PC-9 (cell line): Measurements from ENCODE around the gene CBL. TPM values are rescaled to one million over a fixed set of nuclear protein-coding genes. Genes with fewer than 3 reads are reported as not detected.

ENCODE experiments used
- BruUV-seq: library from RNA; stranded (reverse); fragments of 400-500 nt; replicated peaks from 2 replicates; lab custom pipeline; 2021; lab: Mats Ljungman, UMichigan
- CTCF ChIA-PET: fragments of 300-600 bp; sonication (Branson Sonifier 250); formaldehyde crosslinking; loops from one replicate; lab custom pipeline; 2022; ENCODE audit warnings: antibody characterized with exemption; lab: Charles Lee
- POLR2A ChIA-PET: fragments of 300-600 bp; sonication (Branson Sonifier 250); formaldehyde crosslinking; loops from one replicate; lab custom pipeline; 2022; ENCODE audit warnings: antibody characterized with exemption; ENCODE audit not compliant: unreplicated experiment; lab: Charles Lee
- DNase-seq, 2 experiments: peaks; one replicate each; pipeline versions ENCODE4 v3.0.0 to v3.0.0-alpha.2; 2015 to 2022; ENCODE audit warnings: mixed read lengths in 1 of 2
- H2AFZ ChIP-seq: fragments of 200-600 bp; sonication (generic); 2 replicates; pipeline ENCODE4 v1.8.1; 2017; ENCODE audit warnings: antibody characterized with exemption
- H3F3A ChIP-seq: fragments of 200-600 bp; sonication (generic); 2 replicates; pipeline ENCODE4 v1.8.1; 2017; ENCODE audit warnings: antibody characterized with exemption, mild to moderate bottlenecking, low read depth; ENCODE audit not compliant: insufficient read depth
- H3K27ac ChIP-seq: fragments of 200-600 bp; sonication (generic); 2 replicates; pipeline ENCODE4 v1.6.1; 2016; ENCODE audit warnings: mixed run types
- H3K27me3 ChIP-seq: fragments of 200-600 bp; sonication (generic); 2 replicates; pipeline ENCODE4 v1.6.1; 2016; ENCODE audit warnings: low read depth, mixed run types; ENCODE audit not compliant: insufficient read depth
- H3K36me3 ChIP-seq: fragments of 200-600 bp; sonication (generic); 2 replicates; pipeline ENCODE4 v1.6.1; 2016; ENCODE audit warnings: low read depth, mixed run types
- H3K4me1 ChIP-seq: fragments of 200-600 bp; sonication (generic); replicated peaks from 2 replicates; pipeline ENCODE4 v1.6.1; 2016; ENCODE audit warnings: mixed run types; ENCODE audit not compliant: insufficient read depth
- H3K4me2 ChIP-seq: fragments of 200-600 bp; sonication (generic); 2 replicates; pipeline ENCODE4 v1.6.1; 2017; ENCODE audit warnings: mixed run types
- H3K4me3 ChIP-seq: fragments of 200-600 bp; sonication (generic); 2 replicates; pipeline ENCODE4 v1.6.1; 2016; ENCODE audit warnings: mixed run types
- H3K79me2 ChIP-seq: fragments of 200-600 bp; sonication (generic); 2 replicates; pipeline ENCODE4 v1.6.1; 2017; ENCODE audit warnings: low read depth, mixed run types
- H3K9me2 ChIP-seq: fragments of 200-600 bp; sonication (generic); 2 replicates; pipeline ENCODE4 v1.8.1; 2017; ENCODE audit warnings: mild to moderate bottlenecking; ENCODE audit not compliant: insufficient read depth
- H3K9me3 ChIP-seq: fragments of 200-600 bp; sonication (generic); 2 replicates; pipeline ENCODE4 v1.8.1; 2016; ENCODE audit warnings: low read depth; ENCODE audit not compliant: insufficient read depth
- H4K20me1 ChIP-seq: fragments of 200-600 bp; sonication (generic); 2 replicates; pipeline ENCODE4 v1.8.1; 2017; ENCODE audit not compliant: insufficient read depth
- EZH2 ChIP-seq: fragments of 200-600 bp; sonication (generic); IDR thresholded peaks from 2 replicates; pipeline ENCODE4 v1.8.0; 2017; ENCODE audit warnings: antibody characterized with exemption, low read depth
- intact Hi-C: fragments of 100-400 bp; cut with micrococcal nuclease; formaldehyde crosslinking; loops from one replicate; pipeline ENCODE4 v1.10.0; 2022; ENCODE audit not compliant: unreplicated experiment
- total RNA-seq: library from RNA; stranded (reverse); gene quantifications from 2 replicates; pipeline ENCODE4 v1.2.3, GENCODE V29; 2021
- TF ChIP-seq, protein P1 (sequence below): fragments of 200-600 bp; sonication (generic); conservative IDR thresholded peaks from 2 replicates; pipeline ENCODE4 v1.6.1; 2017; ENCODE audit warnings: mixed run types, antibody characterized with exemption, mild to moderate bottlenecking, moderate library complexity

The CBL gene
- total RNA-seq, 1 experiment from 2014 or later = 32.9 TPM

DNA sequence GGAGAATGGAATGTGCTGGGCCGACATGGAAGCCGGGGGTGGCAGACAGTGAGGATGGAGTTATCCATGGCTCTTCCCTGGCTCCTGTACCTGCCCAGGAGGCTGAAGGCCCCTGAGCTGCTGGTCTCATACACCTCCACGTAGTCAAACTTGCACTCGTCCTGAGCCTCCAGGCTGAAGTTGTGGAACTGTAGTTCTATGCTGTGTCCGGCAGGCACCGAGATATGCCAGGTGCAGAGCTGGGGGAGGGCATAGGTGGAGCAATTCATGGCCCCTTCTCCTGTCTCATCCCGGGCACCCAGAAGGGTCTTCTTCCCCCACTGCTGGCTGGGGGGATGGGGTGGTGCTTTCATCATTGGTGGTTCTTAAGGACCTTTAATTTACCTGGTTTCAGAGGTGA, 137.6 kb downstream of the CBL start:
- CTCF ChIA-PET = interaction anchor here (0.5 kb wide), 1 partner anchor 12 kb away, joined by 3 read pairs; no protein-coding TSS in a partner anchor
- H3K27me3 ChIP-seq = peaks cover 44% of the 10 kb centered on the region
- H3K4me3 ChIP-seq = no peak overlapping the region
- H3K27ac ChIP-seq = no peak overlapping the region
- peaks cover 6% of the 10 kb centered on the region; the same call in 1 of the 2 replicates for H3F3A ChIP-seq
- BruUV-seq = no TSS peak
- H2AFZ ChIP-seq = no peak overlapping the region
- no peak for DNase-seq
- no peaks in the 10 kb centered on the region for H3K4me1 ChIP-seq
- no peaks in the 10 kb centered on the region for H3K79me2 ChIP-seq
- TF ChIP-seq, protein P1, sequence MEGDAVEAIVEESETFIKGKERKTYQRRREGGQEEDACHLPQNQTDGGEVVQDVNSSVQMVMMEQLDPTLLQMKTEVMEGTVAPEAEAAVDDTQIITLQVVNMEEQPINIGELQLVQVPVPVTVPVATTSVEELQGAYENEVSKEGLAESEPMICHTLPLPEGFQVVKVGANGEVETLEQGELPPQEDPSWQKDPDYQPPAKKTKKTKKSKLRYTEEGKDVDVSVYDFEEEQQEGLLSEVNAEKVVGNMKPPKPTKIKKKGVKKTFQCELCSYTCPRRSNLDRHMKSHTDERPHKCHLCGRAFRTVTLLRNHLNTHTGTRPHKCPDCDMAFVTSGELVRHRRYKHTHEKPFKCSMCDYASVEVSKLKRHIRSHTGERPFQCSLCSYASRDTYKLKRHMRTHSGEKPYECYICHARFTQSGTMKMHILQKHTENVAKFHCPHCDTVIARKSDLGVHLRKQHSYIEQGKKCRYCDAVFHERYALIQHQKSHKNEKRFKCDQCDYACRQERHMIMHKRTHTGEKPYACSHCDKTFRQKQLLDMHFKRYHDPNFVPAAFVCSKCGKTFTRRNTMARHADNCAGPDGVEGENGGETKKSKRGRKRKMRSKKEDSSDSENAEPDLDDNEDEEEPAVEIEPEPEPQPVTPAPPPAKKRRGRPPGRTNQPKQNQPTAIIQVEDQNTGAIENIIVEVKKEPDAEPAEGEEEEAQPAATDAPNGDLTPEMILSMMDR = no peak
- TF ChIP-seq EZH2 = no peak
- no peak overlapping the region for H3K4me2 ChIP-seq
- no peaks in the 10 kb centered on the region for H3K36me3 ChIP-seq
- H4K20me1 ChIP-seq = no peaks in the 10 kb centered on the region
- POLR2A ChIA-PET = no interaction called here
- H3K9me2 ChIP-seq = no peaks in the 10 kb centered on the region
- no peaks in the 10 kb centered on the region for H3K9me3 ChIP-seq
- intact Hi-C loops = no loop called here

DNA sequence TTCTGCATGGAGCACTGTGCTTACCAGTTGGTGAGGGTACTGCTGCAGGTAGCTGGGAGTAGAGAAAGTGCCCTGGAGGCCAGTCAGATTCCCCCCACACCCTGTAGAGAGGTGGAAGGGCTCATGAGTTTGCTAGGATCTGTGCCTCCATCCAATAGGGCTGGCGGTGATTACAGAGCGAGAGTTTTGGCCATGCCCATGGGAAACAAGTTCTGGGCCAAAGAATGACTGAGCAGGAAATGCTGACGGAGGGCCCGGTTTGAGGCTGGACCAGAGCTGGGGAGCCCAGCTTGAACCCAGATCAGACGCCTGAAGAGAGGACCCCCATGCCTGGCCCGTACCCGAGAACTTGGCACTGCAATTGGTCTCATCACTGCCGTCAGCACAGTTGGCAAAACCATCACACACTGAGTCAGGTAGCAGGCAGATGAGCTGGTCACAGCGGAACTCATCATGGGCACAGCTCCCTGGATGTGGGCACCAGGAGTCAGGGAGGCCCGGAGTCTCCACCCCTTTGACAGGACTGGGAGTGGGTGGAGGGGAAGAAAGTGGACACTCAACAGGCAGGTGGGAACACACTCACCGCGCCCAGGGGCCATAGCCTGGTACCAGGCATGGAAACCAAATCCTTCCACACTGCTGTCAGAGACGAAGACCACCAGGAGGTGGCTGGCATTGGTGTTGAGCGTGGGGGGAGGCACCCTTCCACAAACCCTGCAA, 138.3 kb downstream of the CBL start:
- ChIA-PET POLR2A (no interaction called here), CTCF (no interaction called here)

DNA sequence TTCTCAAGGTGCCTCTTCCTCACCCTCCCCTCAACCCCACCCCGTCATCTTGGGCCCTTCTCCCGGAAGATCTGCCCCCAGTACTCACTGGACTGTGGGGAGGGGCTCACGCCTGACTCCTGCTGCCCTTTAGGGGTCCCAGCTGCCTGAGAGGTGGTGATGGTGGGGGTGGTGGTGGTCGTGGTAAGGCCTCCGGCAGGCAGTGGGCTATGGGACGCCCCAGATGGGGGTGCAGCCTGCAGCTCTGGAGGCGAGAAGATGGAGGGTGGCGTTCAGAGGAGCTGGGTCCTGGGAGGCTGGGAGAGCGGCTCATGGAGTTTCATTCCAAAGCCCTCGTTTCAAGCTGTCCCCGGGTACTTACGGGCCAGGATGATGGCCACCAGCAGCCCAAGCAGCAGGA, 139.5 kb downstream of the CBL start:
- Histone ChIP-seq H2AFZ (no peak overlapping the region), H3F3A (0 out of 2 replicates have a peak, but pooled peaks cover under 1% of the 10 kb centered on the region), H4K20me1 (no peaks in the 10 kb centered on the region), H3K4me2 (no peak overlapping the region), H3K27ac (no peak overlapping the region), H3K36me3 (no peaks in the 10 kb centered on the region), H3K9me2 (no peaks in the 10 kb centered on the region), H3K79me2 (no peaks in the 10 kb centered on the region), H3K9me3 (no peaks in the 10 kb centered on the region), H3K4me3 (no peak overlapping the region), H3K27me3 (peaks cover 47% of the 10 kb centered on the region), H3K4me1 (no peaks in the 10 kb centered on the region)
- no TSS peak for BruUV-seq
- intact Hi-C loops = no loop called here
- POLR2A ChIA-PET = no interaction called here
- DNase-seq = no peak
- TF ChIP-seq, protein P1 = no peak
- CTCF ChIA-PET = no interaction called here

More for the DNA sequence above, 138.3 kb downstream of the CBL start:
- Histone ChIP-seq H3K79me2 (no peaks in the 10 kb centered on the region), H3K9me3 (no peaks in the 10 kb centered on the region), H3K4me1 (no peaks in the 10 kb centered on the region), H3K4me2 (no peak overlapping the region), H4K20me1 (no peaks in the 10 kb centered on the region), H2AFZ (no peak overlapping the region), H3K27me3 (peaks cover 44% of the 10 kb centered on the region), H3K27ac (no peak overlapping the region), H3K4me3 (no peak overlapping the region), H3F3A (no peaks in the 10 kb centered on the region), H3K9me2 (no peaks in the 10 kb centered on the region), H3K36me3 (no peaks in the 10 kb centered on the region)
- TF ChIP-seq EZH2 = no peak
- TF ChIP-seq, protein P1 = no peak
- intact Hi-C loops = no loop called here
- BruUV-seq = no TSS peak
- DNase-seq = no peak
